GM18502 (cell line): Measurements from ENCODE around the gene MSI1.
"Not testable (repeated sequence)": the region's sequence is repeated elsewhere in the genome, so short reads cannot be mapped to it uniquely, and the experiment has no call there.

ENCODE experiments used
- ATAC-seq: cut with Tn5 transposase; IDR thresholded peaks from one replicate; pipeline ENCODE4 v1.9.1; 2021; ENCODE audit warnings: mild to moderate bottlenecking; ENCODE audit not compliant: unreplicated experiment, poor library complexity

The MSI1 gene

DNA sequence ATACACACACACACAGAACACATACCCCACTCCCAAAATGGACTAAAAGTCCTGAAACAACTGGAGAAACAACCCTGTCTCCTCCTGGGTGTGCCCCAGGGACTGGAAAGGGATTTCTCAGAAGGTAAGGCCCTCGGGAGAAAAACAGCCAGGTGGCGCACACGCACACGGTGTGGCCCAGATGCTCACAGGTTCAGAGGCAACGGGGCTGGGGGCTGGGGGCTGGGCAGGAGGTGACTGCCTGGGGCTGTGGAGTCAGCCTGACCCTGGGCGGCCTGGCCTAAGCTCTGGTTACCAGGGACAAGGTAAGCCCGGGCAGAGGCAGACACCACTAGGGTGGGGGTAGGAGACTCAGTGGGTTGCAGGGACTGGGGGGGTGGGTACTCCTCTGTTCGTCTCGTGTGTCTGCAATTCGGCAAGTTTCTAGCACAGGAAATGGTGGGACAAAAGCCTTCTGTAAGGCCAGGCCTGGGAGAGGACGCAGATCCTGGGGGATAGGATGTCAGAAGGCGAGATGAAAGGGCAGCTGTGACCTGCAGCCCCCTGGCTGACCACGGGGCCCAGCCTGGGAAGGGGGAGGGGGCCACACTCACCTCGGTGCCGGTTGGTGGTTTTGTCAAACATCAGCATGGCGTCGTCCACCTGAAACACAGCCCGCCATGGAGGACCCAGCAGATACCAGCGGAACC lies 10.4 kb downstream of the MSI1 start:
- no peak for ATAC-seq

DNA sequence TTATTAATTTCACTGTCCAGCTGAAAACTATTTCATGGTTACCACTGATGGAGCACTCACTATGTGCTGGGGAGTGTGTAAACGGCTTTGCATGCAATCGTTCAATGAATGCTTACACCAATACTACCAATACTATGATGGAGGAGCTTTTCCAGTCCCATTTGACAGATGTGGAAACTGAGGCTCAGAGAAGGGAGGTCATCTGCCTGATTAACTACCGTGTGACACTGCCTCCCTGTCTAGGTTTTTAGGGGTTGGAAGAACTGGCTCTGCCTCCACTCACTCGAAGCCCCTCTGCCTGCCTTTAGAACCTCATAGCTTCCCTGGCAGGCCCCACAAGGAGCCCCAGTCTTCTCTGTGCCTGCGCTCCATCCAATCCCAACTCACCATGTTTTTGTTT lies 11.9 kb downstream of the MSI1 start:
- no peak for ATAC-seq

DNA sequence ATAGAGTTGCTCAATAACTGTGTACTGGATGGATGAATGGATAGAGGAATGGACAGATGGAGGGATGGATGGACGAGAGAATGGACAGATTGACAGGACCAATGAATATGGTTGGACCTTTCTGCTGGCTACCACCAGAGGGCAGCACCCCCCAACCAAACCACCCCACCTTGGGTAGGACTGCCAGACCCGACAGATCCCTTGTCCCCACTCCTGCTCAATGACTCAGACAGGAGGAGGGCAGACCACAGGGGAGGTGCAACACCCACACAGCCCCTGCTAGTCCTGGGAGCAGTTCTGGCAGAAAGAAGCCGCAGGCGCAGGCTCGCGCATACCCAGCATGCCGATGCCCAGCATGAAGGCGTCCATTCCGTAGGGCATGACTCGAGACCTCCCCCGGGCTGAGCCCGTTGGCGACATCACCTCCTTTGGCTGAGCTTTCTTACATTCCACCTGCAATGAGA lies 12.4 kb downstream of the MSI1 start:
- ATAC-seq, result no peak

DNA sequence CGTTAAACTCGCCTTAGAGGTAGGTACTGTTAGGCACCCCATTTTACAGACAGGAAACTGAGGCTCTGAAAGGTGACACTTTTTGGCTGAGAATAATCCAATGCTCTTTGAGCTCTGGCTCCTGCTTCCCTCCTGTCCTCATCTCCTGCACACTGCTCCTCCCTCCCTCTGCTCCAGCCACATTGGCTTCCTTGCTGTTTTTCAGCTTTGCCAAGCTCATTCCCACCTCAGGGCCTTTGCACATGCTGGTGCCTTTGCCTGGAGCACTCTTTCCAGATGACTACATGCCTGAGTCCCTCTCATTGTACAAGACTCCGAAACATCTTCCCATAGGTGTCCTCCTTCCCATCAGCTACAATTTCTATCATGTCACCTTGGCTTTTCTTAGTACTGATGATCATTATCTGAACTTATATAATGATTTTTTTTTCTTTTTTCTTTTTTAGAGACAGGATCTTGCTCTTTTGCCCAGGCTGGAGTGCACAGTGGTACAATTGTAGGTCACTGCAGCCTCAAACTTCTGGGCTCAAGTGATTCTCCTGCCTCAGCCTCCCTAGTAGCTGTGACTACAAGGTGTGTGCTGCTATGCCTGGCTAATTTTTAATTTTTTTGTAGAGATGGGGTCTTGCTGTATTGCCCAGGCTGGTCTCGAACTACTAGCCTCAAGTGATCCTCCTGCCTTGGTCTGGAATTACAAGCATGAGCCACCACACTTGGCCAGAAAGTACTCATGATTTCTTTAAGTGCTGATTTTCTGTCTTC lies 15.2 kb downstream of the MSI1 start:
- no peak for ATAC-seq

DNA sequence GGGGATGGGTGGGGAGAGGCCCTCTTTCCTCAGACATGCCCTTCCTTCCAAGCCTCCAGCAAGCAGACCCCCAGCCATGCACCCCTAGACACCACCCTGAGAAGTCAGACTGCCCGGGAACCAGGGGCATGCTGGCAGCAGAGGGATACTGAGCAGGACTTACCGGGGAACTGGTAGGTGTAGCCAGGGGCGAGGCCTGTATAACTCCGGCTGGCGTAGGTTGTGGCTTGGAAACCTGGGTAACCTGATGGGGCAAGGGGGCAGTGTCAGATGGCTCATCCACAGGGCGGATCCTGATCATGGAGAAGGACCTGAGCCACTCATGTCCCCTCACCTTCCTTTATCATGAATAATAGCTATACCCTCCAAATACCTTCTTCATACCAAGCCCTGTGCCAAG lies 15.8 kb downstream of the MSI1 start:
- ATAC-seq, result no peak

DNA sequence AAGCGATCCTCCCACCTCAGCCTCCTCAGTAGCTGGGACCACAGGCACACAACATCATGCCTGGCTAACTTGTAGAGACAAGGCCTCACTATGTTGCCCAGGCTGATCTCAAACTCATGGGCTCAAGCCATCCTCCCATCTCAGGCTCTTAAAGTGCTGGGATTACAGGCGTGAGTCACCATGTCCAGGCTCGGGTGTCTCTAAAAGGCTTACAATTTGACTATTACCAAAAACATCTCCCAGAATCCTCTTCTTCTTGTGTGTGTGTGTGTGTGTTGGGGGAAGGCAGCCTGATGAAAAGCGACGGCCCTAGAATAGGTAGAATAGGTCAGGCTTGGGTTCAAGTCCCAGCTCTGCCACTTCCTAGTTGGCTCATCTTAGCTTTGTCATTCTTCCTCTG lies 16.8 kb downstream of the MSI1 start:
- no peak for ATAC-seq

DNA sequence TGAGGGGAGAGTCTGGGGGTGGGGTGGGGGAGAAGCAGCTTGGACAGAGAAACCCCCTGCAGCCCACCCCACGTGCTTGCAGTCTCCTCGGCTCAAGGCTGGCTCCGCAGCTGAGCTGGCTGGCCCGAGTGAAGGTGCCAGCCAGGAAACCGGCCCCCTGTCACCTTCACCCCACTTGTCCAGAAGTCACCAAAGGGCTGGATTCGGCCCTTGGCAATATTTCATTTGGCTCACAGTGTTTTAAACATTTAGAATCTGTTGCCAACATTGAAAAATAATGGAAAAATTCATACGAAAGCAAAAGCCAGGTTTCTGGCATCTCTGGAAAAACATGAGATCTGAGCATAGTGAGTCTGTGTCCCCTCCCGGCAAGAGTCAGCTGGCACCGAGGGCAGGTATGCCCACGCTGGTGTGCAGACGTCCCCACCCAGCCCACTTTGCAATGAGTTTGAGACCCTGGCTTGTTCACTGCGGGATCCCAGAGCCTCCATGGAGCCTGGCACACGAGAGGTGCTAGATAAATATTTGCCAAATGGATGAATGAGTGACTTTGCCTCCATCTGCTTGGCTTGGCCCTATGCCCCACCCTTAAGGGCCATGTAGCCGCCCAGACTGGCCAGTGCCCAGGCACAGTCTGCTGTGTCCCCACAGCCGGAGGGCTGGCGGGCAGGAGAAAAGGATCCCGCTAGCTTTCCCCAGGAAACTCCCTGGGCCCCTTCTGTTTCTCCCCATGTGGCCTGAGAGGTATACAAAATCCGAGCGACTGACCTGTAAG lies 18.2 kb downstream of the MSI1 start:
- no peak for ATAC-seq

DNA sequence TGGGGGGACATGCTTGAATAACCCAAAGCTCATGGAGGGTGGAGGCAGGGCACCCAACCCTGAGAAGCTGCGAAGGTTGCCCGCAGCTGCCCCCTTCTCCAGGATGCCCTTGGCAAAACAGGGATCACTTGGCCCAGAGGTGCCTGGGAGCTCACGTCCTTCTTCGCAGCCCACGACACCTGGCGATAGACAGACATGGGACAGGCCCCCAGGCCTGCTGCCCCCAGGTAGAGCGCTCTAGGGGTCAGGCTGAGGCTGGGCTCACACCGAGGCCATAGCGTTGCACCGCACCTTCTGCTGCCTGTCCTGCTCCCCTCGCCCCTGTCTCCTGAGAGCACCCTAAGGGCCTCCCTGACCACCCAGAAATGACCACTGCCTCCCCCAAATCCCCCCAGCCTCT lies 21.2 kb downstream of the MSI1 start:
- ATAC-seq, result no peak

DNA sequence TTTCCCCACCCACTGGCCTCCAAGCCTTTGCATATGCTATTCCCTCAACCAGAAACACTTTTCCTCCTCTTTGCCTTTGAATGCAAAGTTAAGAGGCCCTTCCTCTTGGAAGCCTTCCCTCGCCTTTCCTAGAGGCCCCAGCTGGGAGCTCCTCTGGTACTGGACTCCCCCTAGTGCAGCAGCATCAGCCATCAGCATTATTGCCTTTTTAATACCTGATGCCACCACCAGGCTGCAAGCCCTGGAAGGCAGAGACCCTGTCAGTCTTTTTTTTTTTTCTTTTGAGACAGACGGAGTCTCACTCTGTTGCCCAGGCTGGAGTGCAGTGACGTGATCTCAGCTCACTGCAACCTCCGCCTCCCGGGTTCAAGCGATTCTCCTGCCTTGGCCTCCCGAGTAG lies 22.3 kb downstream of the MSI1 start:
- no peak for ATAC-seq

DNA sequence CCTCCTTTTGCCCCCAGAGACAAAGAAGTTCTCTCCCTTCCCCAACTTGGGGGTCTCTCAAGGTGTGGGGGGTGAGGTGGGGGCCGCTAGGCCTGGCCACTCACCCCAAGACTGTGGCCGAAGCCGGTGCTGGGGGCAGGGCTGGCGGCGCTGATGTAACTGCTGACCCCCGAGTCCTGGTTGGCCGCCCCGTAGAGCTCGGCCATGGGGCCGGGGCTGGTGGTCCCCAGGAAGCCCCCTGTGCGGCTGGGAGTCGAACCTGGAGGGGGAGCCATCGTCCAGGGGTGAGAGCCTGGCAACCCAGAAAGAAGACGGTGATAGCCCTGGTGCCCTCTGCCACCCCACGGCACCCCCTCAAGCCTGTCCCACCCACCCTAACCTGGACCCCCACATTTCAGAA lies 22.9 kb downstream of the MSI1 start:
- ATAC-seq, result no peak

DNA sequence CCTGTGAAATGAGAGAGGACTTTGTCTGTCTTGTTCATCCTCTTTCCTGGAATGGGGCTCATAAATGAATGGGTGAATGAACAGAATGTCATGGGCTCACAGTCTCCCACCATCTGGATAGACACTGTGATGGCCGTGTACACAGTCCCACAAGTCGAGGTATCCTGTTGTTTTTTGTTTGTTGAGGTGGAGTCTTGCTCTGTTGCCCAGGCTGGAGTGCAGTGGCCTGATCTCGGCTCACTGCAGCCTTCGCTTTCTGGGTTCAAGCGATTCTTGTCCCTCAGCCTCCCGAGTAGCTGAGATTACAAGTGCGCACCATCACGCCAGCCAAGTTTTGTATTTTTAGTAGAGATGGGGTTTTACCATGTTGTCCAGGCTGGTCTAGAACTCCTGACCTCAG lies 25.3 kb downstream of the MSI1 start:
- no peak for ATAC-seq

DNA sequence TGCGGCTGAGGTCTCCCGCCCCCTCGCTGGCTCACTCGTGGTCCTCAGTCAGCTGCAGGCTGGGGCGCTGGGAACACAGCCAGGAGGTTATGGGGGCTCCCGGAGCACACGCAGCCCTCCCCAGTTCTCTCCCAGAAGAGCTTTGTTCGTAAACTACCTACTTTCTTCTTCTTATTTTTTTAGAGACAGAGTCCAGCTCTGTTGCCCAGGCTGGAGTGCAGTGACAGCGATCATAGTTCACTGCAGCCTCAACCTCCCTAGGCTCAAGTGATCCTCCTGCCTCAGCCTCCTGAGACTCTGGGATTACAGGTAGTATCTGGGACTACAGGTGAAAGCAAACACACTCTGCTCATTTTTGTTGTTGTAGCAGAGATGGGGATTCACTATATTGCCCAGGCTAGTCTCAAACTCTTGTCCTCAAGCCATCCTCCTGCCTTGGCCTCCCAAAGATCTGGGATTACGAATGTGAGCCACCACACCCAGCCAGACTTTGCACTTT lies 25.9 kb downstream of the MSI1 start:
- ATAC-seq, result no peak

DNA sequence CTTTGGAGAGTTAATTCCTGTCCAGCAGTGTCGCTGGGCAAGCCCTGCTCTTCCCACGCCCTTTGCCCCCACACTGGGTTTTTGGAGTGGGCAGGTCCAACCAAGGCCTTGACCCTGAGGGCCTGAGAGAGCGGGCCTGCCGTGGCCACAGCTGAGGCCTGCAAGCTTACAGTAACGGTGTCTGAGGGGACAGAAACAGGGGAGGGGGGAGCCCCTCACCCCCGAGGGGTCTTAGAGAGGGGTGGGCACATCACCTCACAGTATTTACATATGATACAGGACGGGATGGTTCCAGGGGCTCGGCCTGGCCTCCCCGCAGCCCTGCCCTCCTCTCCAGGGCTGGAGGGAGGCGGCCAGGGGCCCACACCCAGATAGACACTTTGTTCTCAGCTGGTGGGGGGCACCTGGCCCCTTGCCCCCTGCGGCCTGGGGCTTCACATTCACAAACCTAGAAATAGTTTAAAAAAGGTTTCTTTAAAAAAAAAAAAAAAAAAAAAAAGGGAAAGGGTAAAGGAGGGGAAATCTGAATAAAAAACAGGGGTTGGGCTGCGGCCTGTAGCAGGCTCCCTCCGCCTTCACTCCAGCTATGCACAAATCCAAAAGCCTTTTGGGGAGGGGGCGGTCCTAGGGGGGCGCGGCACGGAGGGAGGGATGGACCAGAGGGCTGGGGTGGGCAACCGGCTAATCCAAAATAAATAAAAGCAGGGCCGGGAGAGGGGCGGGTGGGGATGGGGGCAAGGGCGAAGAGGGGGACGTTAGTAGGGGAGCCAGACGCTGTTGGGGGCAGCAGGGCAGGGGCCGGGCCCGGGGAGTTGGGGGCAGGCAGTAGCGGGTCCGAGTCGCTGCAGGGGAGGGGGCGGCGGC lies 26.6 kb downstream of the MSI1 start:
- no peak for ATAC-seq

DNA sequence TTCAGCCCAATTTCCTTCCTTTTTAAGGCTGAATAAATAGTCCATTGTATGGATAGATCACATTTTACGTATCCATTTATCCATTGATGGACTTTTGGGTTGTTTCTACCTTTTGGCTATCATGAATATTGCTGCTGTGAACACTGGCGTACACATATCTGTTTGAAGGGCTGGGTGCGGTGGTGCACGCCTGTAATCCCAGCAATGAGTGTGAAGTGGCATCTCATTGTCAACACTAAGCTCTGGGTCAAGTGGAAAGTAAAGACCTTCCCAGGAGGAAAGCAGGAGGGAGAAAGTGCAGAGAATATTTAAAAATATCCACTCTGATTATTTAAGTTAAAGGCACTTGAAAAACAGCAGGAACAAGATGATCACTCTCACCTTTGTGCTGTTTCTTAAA lies 29.7 kb downstream of the MSI1 start:
- ATAC-seq, result no peak

DNA sequence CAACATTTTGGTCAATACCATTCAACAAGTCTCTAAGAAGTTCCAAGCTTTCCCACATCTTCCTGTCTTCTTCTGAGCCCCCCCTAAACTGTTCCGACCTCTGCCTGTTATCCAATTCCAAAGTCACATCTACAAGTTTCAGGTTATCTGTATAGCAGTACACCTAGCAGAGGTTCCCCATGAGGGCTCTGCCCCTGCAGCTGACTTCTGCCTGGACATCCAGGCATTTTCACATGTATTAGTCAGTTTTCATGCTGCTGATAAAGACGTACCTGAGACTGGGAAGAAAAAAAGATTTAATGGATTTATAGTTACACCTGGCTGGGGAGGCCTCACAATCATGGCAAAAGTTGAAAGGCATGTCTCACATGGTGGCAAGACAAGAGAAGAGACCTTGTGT lies 31.2 kb downstream of the MSI1 start:
- ATAC-seq, result no peak

DNA sequence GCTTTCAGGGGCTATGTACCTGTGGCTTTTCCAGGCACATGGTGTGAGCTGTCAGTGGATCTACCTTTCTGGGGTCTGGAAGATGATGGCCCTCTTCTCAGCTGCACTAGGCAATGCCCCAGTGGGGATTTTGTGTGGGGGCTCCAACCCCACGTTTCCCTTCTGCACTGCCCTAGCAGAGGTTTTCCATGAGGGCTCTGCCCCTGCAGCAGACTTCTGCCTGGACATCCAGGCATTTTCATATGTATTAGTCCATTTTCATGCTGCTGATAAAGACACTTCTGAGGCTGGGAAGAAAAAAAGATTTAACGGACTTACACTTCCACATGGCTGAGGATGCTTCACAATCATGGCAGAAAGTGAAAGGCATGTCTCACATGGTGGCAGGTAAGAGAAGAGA lies 32.6 kb downstream of the MSI1 start:
- ATAC-seq, result not testable (repeated sequence)

DNA sequence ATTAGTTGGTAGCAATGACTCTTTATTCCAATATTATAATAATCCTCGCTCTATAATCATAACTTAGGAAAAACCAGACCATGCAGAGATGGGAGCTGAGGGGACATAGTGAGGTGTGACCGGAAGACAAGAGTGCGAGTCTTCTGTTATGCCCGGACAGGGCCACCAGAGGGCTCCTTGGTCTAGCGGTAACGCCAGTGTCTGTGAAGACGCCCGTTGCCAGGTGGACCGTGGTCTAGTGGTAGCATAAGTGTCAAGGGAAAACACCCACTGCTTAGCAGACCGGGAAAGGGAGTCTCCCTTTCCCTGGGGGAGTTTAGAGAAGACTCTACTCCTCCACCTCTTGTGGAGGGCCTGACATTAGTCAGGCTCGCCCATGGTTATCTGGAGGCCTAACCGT lies 33.5 kb downstream of the MSI1 start:
- ATAC-seq, result not testable (repeated sequence)

DNA sequence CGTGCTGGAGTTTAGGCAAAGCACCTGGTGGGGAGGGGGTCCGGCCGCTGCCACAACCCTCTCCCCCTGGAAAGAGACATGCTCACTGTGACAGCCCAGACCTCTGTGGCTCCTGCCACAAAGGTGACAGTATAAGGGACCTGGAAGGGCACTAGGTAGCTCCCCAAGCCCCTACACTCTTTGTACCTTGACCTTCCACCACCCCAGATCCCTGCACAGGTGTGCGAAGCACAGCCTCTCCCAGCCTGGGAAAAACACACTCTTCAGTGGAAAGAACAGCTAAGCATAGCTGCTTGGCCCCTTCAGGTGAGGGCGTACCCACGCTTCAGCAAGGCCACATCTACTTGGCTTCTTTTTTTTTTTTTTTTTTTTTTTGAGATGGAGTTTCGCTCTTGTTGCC lies 36.4 kb downstream of the MSI1 start:
- ATAC-seq, result no peak

DNA sequence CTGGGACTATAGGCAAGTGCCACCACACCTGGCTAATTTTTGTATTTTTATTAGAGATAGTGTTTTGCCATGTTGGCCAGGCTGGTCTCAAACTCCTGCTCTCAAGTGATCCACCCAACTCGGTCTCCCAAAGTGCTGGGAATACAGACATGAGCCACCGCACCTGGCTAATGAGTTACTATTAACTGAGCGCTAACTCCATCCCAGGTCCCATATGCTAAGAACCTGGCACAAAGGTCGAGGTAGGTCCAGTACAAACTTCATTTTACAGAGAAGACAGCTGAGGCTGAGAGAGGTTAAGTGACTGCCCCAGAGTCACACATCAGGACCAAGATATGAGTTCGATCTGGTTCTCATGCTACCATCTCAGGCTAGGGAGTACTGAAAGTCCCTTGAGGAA lies 36.9 kb downstream of the MSI1 start:
- no peak for ATAC-seq

DNA sequence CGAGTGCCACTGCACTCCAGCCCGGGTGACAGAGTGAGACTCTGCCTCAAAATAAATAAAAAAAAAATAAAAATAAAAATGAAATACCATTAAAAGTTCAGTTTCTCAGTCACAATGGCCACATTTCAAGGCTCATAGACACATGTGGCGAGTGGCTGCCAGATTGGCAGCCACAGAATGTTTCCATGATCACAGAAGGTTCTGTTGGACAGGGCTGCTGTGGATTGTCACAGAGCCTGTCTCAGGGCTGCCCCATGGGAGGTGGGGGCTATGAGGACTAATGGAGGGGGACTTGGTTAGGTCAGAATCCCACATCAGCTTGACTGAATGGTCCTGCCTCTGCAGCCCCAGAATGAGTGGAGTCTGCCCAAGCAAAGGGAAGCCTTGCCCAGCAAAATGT lies 37.6 kb downstream of the MSI1 start:
- ATAC-seq, result no peak
